ENCODE measurements around the gene GPATCH1. TPM values are rescaled to one million over a fixed set of nuclear protein-coding genes. Genes with fewer than 3 reads are reported as not detected.

Gene GPATCH1
- total and polyA plus RNA-seq, 10 of the 15 experiments (the other 5 are each of a cell fraction or from before 2014, with no cell fraction given): 4.5 to 9.6 (median 7.2) TPM

GRCh38 chr19:33158365-33158764, 77.4 kb downstream of the GPATCH1 start:
- SMC1A ChIA-PET (ENCODE audit: uncharacterized antibody, unreplicated experiment): interaction anchor here (1.9 kb wide), 1 partner anchor 11 kb away, joined by 8 read pairs; no protein-coding TSS in a partner anchor
- RAD21 ChIA-PET (ENCODE audit: unreplicated experiment): interaction anchor here (0.9 kb wide), 1 partner anchor 26 kb away, joined by 3 read pairs; no protein-coding TSS in a partner anchor
- Histone ChIP-seq H3K4me2 (ENCODE audit: control insufficient read depth, insufficient read depth) (no peak overlapping the region), H2AFZ (ENCODE audit: control insufficient read depth, low read depth, low read length) (no peak overlapping the region), H3K4me1 (ENCODE audit: control insufficient read depth, insufficient read depth, low read length) (peaks cover 10% of the 10 kb centered on the region), H3K9me3 (replicated peaks; ENCODE audit: control insufficient read depth, insufficient read depth, low read length) (no peaks in the 10 kb centered on the region), H3K4me3 (no peak overlapping the region), H3K27me3 (replicated peaks in 1 of 2; ENCODE audit: control insufficient read depth in 2 of 2, insufficient read depth in 2 of 2, low read length in 1 of 2) (no peaks in the 10 kb centered on the region), H3K9ac (ENCODE audit: control insufficient read depth, insufficient read depth, low read length) (no peak overlapping the region), H3K79me2 (ENCODE audit: control insufficient read depth, insufficient read depth, low read length) (no peaks in the 10 kb centered on the region), H3K27ac (ENCODE audit: control insufficient read depth, insufficient read depth) (no peak overlapping the region), H4K20me1 (ENCODE audit: control insufficient read depth, insufficient read depth) (no peaks in the 10 kb centered on the region), H3K36me3 (ENCODE audit: control insufficient read depth in 2 of 2, insufficient read depth in 2 of 2, low read length in 1 of 2) (no peaks in the 10 kb centered on the region)
- in situ Hi-C loops (cut with MboI) (no loop called here), intact Hi-C loops (cut with micrococcal nuclease; ENCODE audit: unreplicated experiment) (no loop called here)
- ATAC-seq: no peak
- POLR2A ChIA-PET: no interaction called here
- WGBS (ENCODE audit: insufficient coverage, insufficient replicate concordance, low lambda C conversion rate, missing lambda C conversion rate): 80% methylated on average over 6 of the region's 6 CpGs
- CTCF ChIA-PET: interaction anchor here (2.5 to 3.2 kb wide), 2 partner anchors 19 to 25 kb away, joined by 7 to 12 read pairs; no protein-coding TSS in a partner anchor
- TF ChIP-seq CHD4 (IDR thresholded peaks at IDR 0.05) (no peak), LARP7 (IDR thresholded peaks at IDR 0.05) (no peak), SREBF2 (IDR thresholded peaks at IDR 0.05; ENCODE audit: low read length) (no peak)
- FAIRE-seq: no peak
- no peak for DNase-seq (ENCODE audit: low read depth, low spot score)
- no TSS peak for BruUV-seq (replicated peaks)

GRCh38 chr19:33159149-33159548, 78.2 kb downstream of the GPATCH1 start:
- DNase-seq (ENCODE audit: low read depth, low spot score) (no peak), ATAC-seq (no peak), FAIRE-seq (no peak)
- RAD21 ChIA-PET (ENCODE audit: unreplicated experiment): no interaction called here
- WGBS (ENCODE audit: insufficient coverage, insufficient replicate concordance, low lambda C conversion rate, missing lambda C conversion rate): 98% methylated on average over 4 of the region's 4 CpGs
- no TSS peak for BruUV-seq (replicated peaks)
- Histone ChIP-seq H3K4me2 (ENCODE audit: control insufficient read depth, insufficient read depth) (no peak overlapping the region), H3K36me3 (ENCODE audit: control insufficient read depth in 2 of 2, insufficient read depth in 2 of 2, low read length in 1 of 2) (no peaks in the 10 kb centered on the region), H3K27ac (ENCODE audit: control insufficient read depth, insufficient read depth) (no peak overlapping the region), H3K9me3 (replicated peaks; ENCODE audit: control insufficient read depth, insufficient read depth, low read length) (no peaks in the 10 kb centered on the region), H2AFZ (ENCODE audit: control insufficient read depth, low read depth, low read length) (no peak overlapping the region), H4K20me1 (ENCODE audit: control insufficient read depth, insufficient read depth) (no peaks in the 10 kb centered on the region), H3K4me1 (ENCODE audit: control insufficient read depth, insufficient read depth, low read length) (peaks cover 10% of the 10 kb centered on the region), H3K9ac (ENCODE audit: control insufficient read depth, insufficient read depth, low read length) (no peak overlapping the region), H3K27me3 (replicated peaks in 1 of 2; ENCODE audit: control insufficient read depth in 2 of 2, insufficient read depth in 2 of 2, low read length in 1 of 2) (no peaks in the 10 kb centered on the region), H3K4me3 (no peak overlapping the region), H3K79me2 (ENCODE audit: control insufficient read depth, insufficient read depth, low read length) (no peaks in the 10 kb centered on the region)
- POLR2A ChIA-PET: no interaction called here
- intact Hi-C loops (cut with micrococcal nuclease; ENCODE audit: unreplicated experiment): no loop called here
- CTCF ChIA-PET: interaction anchor here (2.5 kb wide), 1 partner anchor 18 kb away, joined by 7 read pairs; no protein-coding TSS in a partner anchor
- in situ Hi-C loops (cut with MboI): no loop called here
- no peak for TF ChIP-seq RFX5 (IDR thresholded peaks at IDR 0.05; ENCODE audit: low read depth, low read length)
- TF ChIP-seq CREB1 (IDR thresholded peaks at IDR 0.05; ENCODE audit: low read depth): no peak
- TF ChIP-seq SMC3 (IDR thresholded peaks at IDR 0.05; ENCODE audit: borderline replicate concordance, low read length): no peak
- no peak for TF ChIP-seq SIN3A (IDR thresholded peaks at IDR 0.05; ENCODE audit: low read depth, low read length)
- TF ChIP-seq TBL1XR1 (IDR thresholded peaks at IDR 0.05; ENCODE audit: low read depth, low read length): no peak
- TF ChIP-seq HDAC6 (IDR thresholded peaks at IDR 0.05; ENCODE audit: unreplicated experiment): no peak
- TF ChIP-seq CBX3 (IDR thresholded peaks at IDR 0.05; ENCODE audit: borderline replicate concordance, low read depth): no peak
- TF ChIP-seq POLR2AphosphoS2 (IDR thresholded peaks at IDR 0.05; ENCODE audit: low read depth, low read length): no peak
- TF ChIP-seq ZNF217 (IDR thresholded peaks at IDR 0.05): no peak
- SMC1A ChIA-PET (ENCODE audit: uncharacterized antibody, unreplicated experiment): interaction anchor here (1.7 to 1.9 kb wide), 2 partner anchors 12 to 25 kb away, joined by 4 to 8 read pairs; no protein-coding TSS in a partner anchor
